ENCODE results near the gene SEC23A. TPM values are rescaled to one million over a fixed set of nuclear protein-coding genes. Genes with fewer than 3 reads are reported as not detected.

SEC23A gene
- total RNA-seq, 2 experiments from 2014 or later = 68.4 to 82.1 TPM

DNA sequence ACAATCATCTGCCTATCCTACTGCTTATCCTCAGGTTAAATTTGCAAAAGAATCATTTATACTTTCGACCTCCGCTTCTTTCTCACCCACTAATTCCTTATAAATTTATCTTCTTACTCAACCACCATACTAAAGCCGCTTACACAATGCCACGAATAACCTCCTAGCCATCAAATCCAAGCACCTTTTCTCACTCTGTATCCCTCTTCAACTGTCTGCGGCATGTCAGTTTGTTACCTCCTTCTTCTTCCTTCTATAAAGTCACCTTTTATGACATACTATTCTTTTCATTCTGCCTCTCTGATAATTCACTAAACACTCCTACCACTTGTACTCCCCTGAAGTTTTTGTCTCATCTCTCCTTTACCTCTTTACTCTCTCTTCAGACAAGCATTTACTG, 66.3 kb downstream of the SEC23A start:
- no peak overlapping the region for H3K4me3 ChIP-seq (ENCODE audit: low read length)
- H3K36me3 ChIP-seq (ENCODE audit: insufficient read depth, low read length) = peaks cover 84% of the 10 kb centered on the region
- H3K4me1 ChIP-seq (ENCODE audit: insufficient read depth, low read length) = no peaks in the 10 kb centered on the region
- ChIA-PET POLR2A (no interaction called here), CTCF (no interaction called here)
- Mint-ChIP-seq H3K9me3 (no peaks in the 10 kb centered on the region), H3K27ac (no peak overlapping the region), H3K4me1 (ENCODE audit: low read depth) (peaks cover 10% of the 10 kb centered on the region), H3K4me3 (no peak overlapping the region), H3K27me3 (no peaks in the 10 kb centered on the region), H3K36me3 (ENCODE audit: low read depth) (peaks cover 26% of the 10 kb centered on the region)
- no peak for ATAC-seq (ENCODE audit: poor library complexity)
- intact Hi-C loops (cut with DNase I, micrococcal nuclease) = no loop called here
- H3K9me3 ChIP-seq (ENCODE audit: control insufficient read depth in 1 of 2, insufficient read depth in 1 of 2, low read length in 2 of 2) = no peaks in the 10 kb centered on the region
- H3K27ac ChIP-seq (ENCODE audit: low read depth in 1 of 2, low read length in 2 of 2) = no peak overlapping the region
- no peak for DNase-seq
- TF ChIP-seq, protein P1, sequence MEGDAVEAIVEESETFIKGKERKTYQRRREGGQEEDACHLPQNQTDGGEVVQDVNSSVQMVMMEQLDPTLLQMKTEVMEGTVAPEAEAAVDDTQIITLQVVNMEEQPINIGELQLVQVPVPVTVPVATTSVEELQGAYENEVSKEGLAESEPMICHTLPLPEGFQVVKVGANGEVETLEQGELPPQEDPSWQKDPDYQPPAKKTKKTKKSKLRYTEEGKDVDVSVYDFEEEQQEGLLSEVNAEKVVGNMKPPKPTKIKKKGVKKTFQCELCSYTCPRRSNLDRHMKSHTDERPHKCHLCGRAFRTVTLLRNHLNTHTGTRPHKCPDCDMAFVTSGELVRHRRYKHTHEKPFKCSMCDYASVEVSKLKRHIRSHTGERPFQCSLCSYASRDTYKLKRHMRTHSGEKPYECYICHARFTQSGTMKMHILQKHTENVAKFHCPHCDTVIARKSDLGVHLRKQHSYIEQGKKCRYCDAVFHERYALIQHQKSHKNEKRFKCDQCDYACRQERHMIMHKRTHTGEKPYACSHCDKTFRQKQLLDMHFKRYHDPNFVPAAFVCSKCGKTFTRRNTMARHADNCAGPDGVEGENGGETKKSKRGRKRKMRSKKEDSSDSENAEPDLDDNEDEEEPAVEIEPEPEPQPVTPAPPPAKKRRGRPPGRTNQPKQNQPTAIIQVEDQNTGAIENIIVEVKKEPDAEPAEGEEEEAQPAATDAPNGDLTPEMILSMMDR (IDR thresholded peaks at IDR 0.05) = no peak
- no peaks in the 10 kb centered on the region for H3K27me3 ChIP-seq (ENCODE audit: control insufficient read depth in 1 of 2, insufficient read depth in 2 of 2, low read length in 2 of 2)

DNA sequence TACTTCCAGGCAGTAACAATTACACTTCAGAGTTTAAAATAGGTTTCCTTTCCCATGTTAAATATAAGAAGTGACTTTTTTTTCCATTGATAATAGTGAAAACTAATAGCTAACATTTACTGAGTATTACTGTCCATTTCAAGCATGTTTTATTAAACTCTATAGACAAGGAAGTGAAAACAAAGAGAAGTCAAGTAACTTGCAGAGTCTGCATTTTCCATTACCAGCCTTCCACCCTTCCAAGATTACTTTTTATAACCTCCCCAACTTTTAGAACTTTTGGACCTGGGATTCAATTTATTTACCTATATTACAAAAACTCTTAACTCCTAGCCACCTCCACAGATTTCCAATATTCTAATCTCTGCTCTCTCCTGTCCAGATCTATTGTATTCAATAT, 67.7 kb downstream of the SEC23A start:
- H3K36me3 Mint-ChIP-seq (ENCODE audit: low read depth) = peaks cover 34% of the 10 kb centered on the region
- CTCF ChIA-PET = no interaction called here
- H3K27me3 ChIP-seq (ENCODE audit: control insufficient read depth in 1 of 2, insufficient read depth in 2 of 2, low read length in 2 of 2) = no peaks in the 10 kb centered on the region
- H3K4me1 Mint-ChIP-seq (ENCODE audit: low read depth) = peaks cover 14% of the 10 kb centered on the region
- POLR2A ChIA-PET = no interaction called here
- H3K4me3 ChIP-seq (ENCODE audit: low read length) = no peak overlapping the region
- intact Hi-C loops (cut with DNase I, micrococcal nuclease) = no loop called here
- H3K4me1 ChIP-seq (ENCODE audit: insufficient read depth, low read length) = peaks cover 4% of the 10 kb centered on the region
- H3K27me3 Mint-ChIP-seq = no peaks in the 10 kb centered on the region
- peaks cover 88% of the 10 kb centered on the region for H3K36me3 ChIP-seq (ENCODE audit: insufficient read depth, low read length)
- H3K27ac ChIP-seq (ENCODE audit: low read depth in 1 of 2, low read length in 2 of 2) = no peak overlapping the region
- TF ChIP-seq, protein P1 (IDR thresholded peaks at IDR 0.05) = no peak
- ATAC-seq (ENCODE audit: poor library complexity) = no peak
- no peak overlapping the region for H3K27ac Mint-ChIP-seq
- H3K9me3 Mint-ChIP-seq = no peaks in the 10 kb centered on the region
- no peaks in the 10 kb centered on the region for H3K9me3 ChIP-seq (ENCODE audit: control insufficient read depth in 1 of 2, insufficient read depth in 1 of 2, low read length in 2 of 2)
- DNase-seq = no peak
- no peak overlapping the region for H3K4me3 Mint-ChIP-seq

DNA sequence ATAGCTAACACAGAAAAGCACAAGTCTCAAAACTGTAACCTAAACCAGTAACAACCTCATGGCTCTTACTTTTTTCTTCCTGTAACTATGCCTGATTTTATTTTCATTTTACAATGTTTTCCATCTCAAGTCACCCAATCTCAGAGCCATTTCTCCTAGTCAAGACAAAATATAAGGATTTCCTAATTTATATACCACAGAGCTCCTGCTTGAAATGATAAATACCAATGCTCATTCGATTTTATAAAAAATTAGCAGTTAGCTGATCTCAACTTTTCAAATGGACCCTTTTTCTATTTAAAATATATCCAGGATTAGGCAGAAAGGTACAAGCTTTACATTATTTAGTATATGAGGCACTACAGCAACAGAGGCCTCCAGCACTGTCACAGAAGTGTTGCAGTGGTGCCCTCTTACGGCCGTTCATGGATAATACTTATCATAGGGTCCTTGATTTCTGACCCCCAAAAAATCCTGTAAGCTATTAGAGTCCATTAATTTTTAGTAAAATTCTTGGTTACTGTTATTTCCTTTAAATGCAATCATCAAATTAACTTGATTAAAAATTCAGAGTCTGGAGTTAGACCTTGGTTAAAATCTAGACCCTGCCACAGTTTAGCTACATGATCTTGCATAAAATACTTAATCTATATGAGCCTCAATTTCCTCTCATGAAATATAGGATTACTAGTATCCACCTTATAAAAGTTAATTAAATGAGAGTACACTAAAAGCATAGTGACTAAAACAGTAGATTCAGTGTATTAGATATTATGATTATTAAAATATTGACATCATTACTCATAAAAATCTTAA, 68.3 kb downstream of the SEC23A start:
- ChIA-PET POLR2A (interaction anchor here (0.6 kb wide), 1 partner anchor 52 kb away, joined by 3 read pairs; no protein-coding TSS in a partner anchor), CTCF (interaction anchor here (1.1 kb wide), 1 partner anchor 10 kb away, joined by 3 read pairs; no protein-coding TSS in a partner anchor)
- ATAC-seq (ENCODE audit: poor library complexity) (no peak), DNase-seq (no peak)
- TF ChIP-seq, protein P1 (IDR thresholded peaks at IDR 0.05) = no peak
- peaks cover 5% of the 10 kb centered on the region for H3K4me1 ChIP-seq (ENCODE audit: insufficient read depth, low read length)
- H3K9me3 ChIP-seq (ENCODE audit: control insufficient read depth in 1 of 2, insufficient read depth in 1 of 2, low read length in 2 of 2) = no peaks in the 10 kb centered on the region
- Mint-ChIP-seq H3K4me3 (no peak overlapping the region), H3K9me3 (no peaks in the 10 kb centered on the region), H3K27me3 (no peaks in the 10 kb centered on the region), H3K27ac (no peak overlapping the region), H3K4me1 (ENCODE audit: low read depth) (peaks cover 14% of the 10 kb centered on the region), H3K36me3 (ENCODE audit: low read depth) (peaks cover 38% of the 10 kb centered on the region)
- intact Hi-C loops (cut with DNase I, micrococcal nuclease) = no loop called here
- H3K27ac ChIP-seq (ENCODE audit: low read depth in 1 of 2, low read length in 2 of 2) = no peak overlapping the region
- no peaks in the 10 kb centered on the region for H3K27me3 ChIP-seq (ENCODE audit: control insufficient read depth in 1 of 2, insufficient read depth in 2 of 2, low read length in 2 of 2)
- no peak overlapping the region for H3K4me3 ChIP-seq (ENCODE audit: low read length)
- H3K36me3 ChIP-seq (ENCODE audit: insufficient read depth, low read length) = peaks cover 88% of the 10 kb centered on the region

Data from CD4-positive, alpha-beta T cell (primary cell).